A549 treated with dexamethasone at 1 μM for 4 hours (cell line): ENCODE data around the gene PEBP1. TPM values are rescaled to one million over a fixed set of nuclear protein-coding genes. Genes with fewer than 3 reads are reported as not detected.

Experiments used
- total RNA-seq: library from RNA; stranded (reverse); fragments of 200-300 nt; extraction: Qiagen RNA extraction; gene quantifications from 5 replicates; pipeline ENCODE4 v1.2.3, GENCODE V29; 2022

The PEBP1 gene
- 233 to 290 TPM (median 287 TPM) in 5 replicates for total RNA-seq

DNA sequence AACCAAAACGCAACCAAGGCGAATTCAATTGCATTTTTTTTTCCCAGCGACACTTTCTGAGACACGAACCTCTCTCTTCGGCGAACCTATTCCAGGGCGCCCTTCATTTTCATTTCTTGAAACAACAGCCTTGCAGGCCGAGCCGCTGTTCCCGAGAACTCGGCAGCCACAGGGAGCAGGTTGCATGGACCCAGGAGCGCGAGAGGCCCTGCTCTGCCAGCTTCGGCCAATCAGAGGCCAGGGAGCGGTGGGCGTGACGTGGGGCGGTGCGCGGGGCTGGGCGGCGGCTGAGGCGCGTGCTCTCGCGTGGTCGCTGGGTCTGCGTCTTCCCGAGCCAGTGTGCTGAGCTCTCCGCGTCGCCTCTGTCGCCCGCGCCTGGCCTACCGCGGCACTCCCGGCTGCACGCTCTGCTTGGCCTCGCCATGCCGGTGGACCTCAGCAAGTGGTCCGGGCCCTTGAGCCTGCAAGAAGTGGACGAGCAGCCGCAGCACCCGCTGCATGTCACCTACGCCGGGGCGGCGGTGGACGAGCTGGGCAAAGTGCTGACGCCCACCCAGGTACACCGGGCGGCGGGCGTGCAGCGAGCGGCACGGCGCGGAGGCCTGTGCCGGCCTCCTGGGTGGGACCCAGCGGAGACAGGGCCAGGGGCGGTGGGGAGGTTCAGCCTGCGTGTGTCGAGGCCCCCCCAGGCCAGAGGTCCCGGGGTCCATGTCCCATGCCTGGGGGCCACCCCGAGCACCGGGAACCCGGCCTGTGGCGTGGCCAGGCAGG lies at the start of gene PEBP1:
Gene PEBP1, plus strand, starts transcription at position 337 of the 771 bp plus-strand sequence. Its CDS starts 86 bp downstream, at position 423.

GRCh38 chr12:118103601-118104382 lies 32.1 kb upstream of the PEBP1 start, which contains the start of gene VSIG10:
VSIG10 (minus strand) TSS chr12:118104011; CDS start chr12:118103671, 340 bp downstream.

Other genes with a start within 250 kb of the PEBP1 start
- gene KSR2, start 167.1 kb upstream of the PEBP1 start, total RNA-seq = 0.69 to 0.94 TPM (median 0.81 TPM) in 5 replicates
- gene RFC5, start 119.4 kb upstream of the PEBP1 start, total RNA-seq = 35.3 to 40.2 TPM (median 39.6 TPM) in 5 replicates
- gene WSB2, start 74.9 kb upstream of the PEBP1 start, total RNA-seq = 55.6 to 74.5 TPM (median 68.5 TPM) in 5 replicates
- 13.6 to 18.6 TPM (median 16.9 TPM) in 5 replicates for gene VSIG10, start 32.1 kb upstream of the PEBP1 start, total RNA-seq
- 7.2 to 10.6 TPM (median 9.2 TPM) in 5 replicates for gene TAOK3, start 236.8 kb downstream of the PEBP1 start, total RNA-seq
- gene SUDS3, start 240.4 kb downstream of the PEBP1 start, total RNA-seq = 13.2 to 17.2 TPM (median 16.6 TPM) in 5 replicates